C4-2B (cell line): ENCODE data around the gene ELFN1.

Source experiments
- H3K27ac ChIP-seq: fragments of 450-650 bp; 2 replicates; pipeline ENCODE4 v1.5.1; 2017
- ZFX ChIP-seq: fragments of 450-650 bp; IDR thresholded peaks from 2 replicates; pipeline ENCODE4 v1.6.1; 2017
- TF ChIP-seq, protein P1 (sequence below): fragments of 450-650 bp; conservative IDR thresholded peaks from 2 replicates; pipeline ENCODE4 v1.5.1; 2017; ENCODE audit warnings: mild to moderate bottlenecking

ELFN1 gene

DNA sequence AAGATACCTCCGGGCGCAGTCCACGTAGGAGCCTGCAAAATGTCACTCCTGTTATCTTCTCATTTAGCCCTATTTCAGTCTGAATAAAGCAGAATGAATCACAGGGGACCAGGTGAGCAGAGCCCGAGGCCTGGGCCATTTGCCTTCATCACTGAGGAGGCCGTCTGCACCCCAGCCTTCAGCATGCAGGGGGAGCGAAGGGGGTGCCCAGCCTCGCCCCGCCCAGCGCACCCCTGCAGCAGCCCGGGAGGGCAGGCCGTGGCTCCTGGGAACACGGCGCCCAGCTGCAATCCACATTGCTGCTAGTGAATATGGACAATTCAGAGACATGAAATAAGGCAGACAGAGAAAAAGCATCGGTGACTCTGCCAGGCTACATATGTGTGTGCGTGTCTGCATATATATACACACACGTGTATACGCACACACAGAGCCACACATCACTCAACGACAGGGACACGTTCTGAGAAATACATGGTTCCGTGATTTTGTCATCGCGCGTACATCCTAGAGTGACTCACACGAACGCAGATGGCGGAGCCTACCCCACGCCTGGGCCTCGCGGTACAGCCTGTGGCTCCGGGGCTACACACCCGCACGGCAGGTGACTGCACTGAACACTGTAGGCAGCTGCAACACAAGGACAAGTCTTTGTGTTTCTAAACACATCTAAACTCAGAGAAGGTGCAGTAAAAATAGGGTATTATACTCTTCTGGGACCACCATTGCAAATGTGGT is 15.2 kb upstream of the ELFN1 start:
- H3K27ac ChIP-seq, result no peak overlapping the region
- TF ChIP-seq, protein P1, sequence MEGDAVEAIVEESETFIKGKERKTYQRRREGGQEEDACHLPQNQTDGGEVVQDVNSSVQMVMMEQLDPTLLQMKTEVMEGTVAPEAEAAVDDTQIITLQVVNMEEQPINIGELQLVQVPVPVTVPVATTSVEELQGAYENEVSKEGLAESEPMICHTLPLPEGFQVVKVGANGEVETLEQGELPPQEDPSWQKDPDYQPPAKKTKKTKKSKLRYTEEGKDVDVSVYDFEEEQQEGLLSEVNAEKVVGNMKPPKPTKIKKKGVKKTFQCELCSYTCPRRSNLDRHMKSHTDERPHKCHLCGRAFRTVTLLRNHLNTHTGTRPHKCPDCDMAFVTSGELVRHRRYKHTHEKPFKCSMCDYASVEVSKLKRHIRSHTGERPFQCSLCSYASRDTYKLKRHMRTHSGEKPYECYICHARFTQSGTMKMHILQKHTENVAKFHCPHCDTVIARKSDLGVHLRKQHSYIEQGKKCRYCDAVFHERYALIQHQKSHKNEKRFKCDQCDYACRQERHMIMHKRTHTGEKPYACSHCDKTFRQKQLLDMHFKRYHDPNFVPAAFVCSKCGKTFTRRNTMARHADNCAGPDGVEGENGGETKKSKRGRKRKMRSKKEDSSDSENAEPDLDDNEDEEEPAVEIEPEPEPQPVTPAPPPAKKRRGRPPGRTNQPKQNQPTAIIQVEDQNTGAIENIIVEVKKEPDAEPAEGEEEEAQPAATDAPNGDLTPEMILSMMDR, result no peak
- TF ChIP-seq ZFX, result no peak

DNA sequence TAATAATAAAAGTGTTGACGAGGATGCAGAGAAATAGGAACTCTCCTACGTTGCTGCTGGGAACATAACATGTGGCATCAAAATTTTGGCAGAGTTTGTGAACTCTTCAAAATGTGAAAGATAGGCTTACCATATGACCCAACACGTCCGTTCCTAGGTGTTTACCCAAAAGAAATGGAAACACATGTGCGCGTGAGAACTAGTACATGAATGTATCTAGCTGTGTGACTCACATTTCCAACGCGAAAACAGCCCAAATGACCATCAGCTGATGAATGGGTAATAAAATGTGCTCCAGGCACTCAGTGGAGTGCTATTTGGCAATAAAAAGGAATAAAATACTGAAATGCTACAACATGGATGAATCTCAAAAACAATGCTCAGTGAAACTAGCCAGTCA is 10.4 kb upstream of the ELFN1 start:
- no peak overlapping the region for H3K27ac ChIP-seq
- TF ChIP-seq, protein P1, result no peak
- no peak for TF ChIP-seq ZFX

DNA sequence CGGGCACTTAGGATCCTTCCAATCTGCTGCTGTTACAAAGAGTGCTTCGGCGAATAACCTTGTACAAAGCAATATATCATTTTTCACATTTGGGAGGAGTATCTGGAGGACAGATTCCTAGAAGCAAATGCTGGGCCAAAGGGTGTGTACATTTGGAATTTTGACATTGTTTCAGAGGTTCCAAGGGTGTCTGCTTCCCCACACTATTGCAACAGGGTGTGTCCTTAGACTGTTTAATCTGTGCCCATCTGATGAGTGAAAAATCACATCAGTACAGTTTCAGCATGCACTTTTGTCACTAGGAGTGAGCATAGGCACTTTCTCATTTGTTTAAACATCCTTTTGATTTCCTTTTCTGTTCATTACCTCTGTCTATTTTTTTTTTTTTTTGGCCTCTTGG is 8.6 kb upstream of the ELFN1 start:
- no peak overlapping the region for H3K27ac ChIP-seq
- TF ChIP-seq ZFX, result no peak
- TF ChIP-seq, protein P1, result no peak

- TF ChIP-seq ZFX, result no peak
- TF ChIP-seq, protein P1, result no peak
Observed at GRCh38 chr7:1662101-1662500, 8.0 kb upstream of the ELFN1 start.

GRCh38 chr7:1662767-1663166 is 7.3 kb upstream of the ELFN1 start:
- TF ChIP-seq, protein P1, result no peak
- TF ChIP-seq ZFX, result no peak
- H3K27ac ChIP-seq, result no peak overlapping the region

More at GRCh38 chr7:1662101-1662500, 8.0 kb upstream of the ELFN1 start:
- H3K27ac ChIP-seq, result no peak overlapping the region

- no peak overlapping the region for H3K27ac ChIP-seq
- TF ChIP-seq, protein P1, result no peak
- no peak for TF ChIP-seq ZFX
Observed at GRCh38 chr7:1663223-1663622, 6.9 kb upstream of the ELFN1 start.

- no peak overlapping the region for H3K27ac ChIP-seq
- TF ChIP-seq, protein P1, result no peak
- TF ChIP-seq ZFX, result no peak
Observed at GRCh38 chr7:1663857-1664651, 6.0 kb upstream of the ELFN1 start.
